Neuron (in vitro differentiated cells): Measurements from ENCODE around the gene GYS2.
"Not testable (repeated sequence)": the region's sequence is repeated elsewhere in the genome, so short reads cannot be mapped to it uniquely, and the experiment has no call there.

Experiments used
- H2AFZ ChIP-seq: one replicate; pipeline ENCODE4 v1.6.1; 2013; ENCODE audit warnings: low read depth, mild to moderate bottlenecking, inconsistent platforms, low read length, moderate library complexity
- H3K27me3 ChIP-seq: one replicate; pipeline ENCODE4 v1.6.1; 2013; ENCODE audit warnings: low read length; ENCODE audit not compliant: insufficient read depth
- H3K36me3 ChIP-seq: one replicate; pipeline ENCODE4 v1.6.1; 2013; ENCODE audit warnings: low read length; ENCODE audit not compliant: insufficient read depth
- H3K4me1 ChIP-seq: one replicate; pipeline ENCODE4 v1.6.1; 2013; ENCODE audit warnings: low read length; ENCODE audit not compliant: insufficient read depth
- H3K4me3 ChIP-seq: 2 replicates; pipeline ENCODE4 v1.5.1; 2013; ENCODE audit warnings: mild to moderate bottlenecking, low read length, moderate library complexity
- H3K9me3 ChIP-seq: one replicate; pipeline ENCODE4 v1.6.1; 2013; ENCODE audit warnings: low read length

The GYS2 gene

GRCh38 chr12:21585485-21585884 lies 19.2 kb downstream of the GYS2 start:
- Histone ChIP-seq H2AFZ (no peak overlapping the region), H3K36me3 (no peaks in the 10 kb centered on the region), H3K9me3 (peaks cover 2% of the 10 kb centered on the region), H3K27me3 (no peaks in the 10 kb centered on the region), H3K4me1 (no peaks in the 10 kb centered on the region), H3K4me3 (no peak overlapping the region)

- not testable (repeated sequence) for H3K4me1 ChIP-seq, H3K4me3 ChIP-seq, H3K36me3 ChIP-seq, H3K27me3 ChIP-seq, H2AFZ ChIP-seq, H3K9me3 ChIP-seq
These were observed 20.1 kb downstream of the GYS2 start for GRCh38 chr12:21584403-21585182.

GRCh38 chr12:21583587-21583986 lies 21.1 kb downstream of the GYS2 start:
- Histone ChIP-seq H3K4me3 (no peak overlapping the region), H3K4me1 (no peaks in the 10 kb centered on the region), H3K9me3 (no peaks in the 10 kb centered on the region), H3K27me3 (no peaks in the 10 kb centered on the region), H3K36me3 (no peaks in the 10 kb centered on the region), H2AFZ (no peak overlapping the region)

GRCh38 chr12:21580748-21581516 lies 23.7 kb downstream of the GYS2 start:
- Histone ChIP-seq H3K27me3 (no peaks in the 10 kb centered on the region), H3K4me1 (peaks cover 12% of the 10 kb centered on the region), H2AFZ (no peak overlapping the region), H3K36me3 (no peaks in the 10 kb centered on the region), H3K4me3 (no peak overlapping the region), H3K9me3 (no peaks in the 10 kb centered on the region)

- H3K9me3 ChIP-seq, result no peaks in the 10 kb centered on the region
- H3K4me1 ChIP-seq, result peaks cover 12% of the 10 kb centered on the region
- no peak overlapping the region for H2AFZ ChIP-seq
- no peak overlapping the region for H3K4me3 ChIP-seq
- H3K36me3 ChIP-seq, result no peaks in the 10 kb centered on the region
- no peaks in the 10 kb centered on the region for H3K27me3 ChIP-seq
These were observed 27.1 kb downstream of the GYS2 start for GRCh38 chr12:21577516-21577915.

GRCh38 chr12:21576431-21576830 lies 28.2 kb downstream of the GYS2 start:
- Histone ChIP-seq H3K4me3 (no peak overlapping the region), H2AFZ (no peak overlapping the region), H3K36me3 (no peaks in the 10 kb centered on the region), H3K27me3 (no peaks in the 10 kb centered on the region), H3K4me1 (peaks cover 12% of the 10 kb centered on the region), H3K9me3 (no peaks in the 10 kb centered on the region)

GRCh38 chr12:21573733-21574358 lies 30.8 kb downstream of the GYS2 start:
- Histone ChIP-seq H3K4me3 (no peak overlapping the region), H3K4me1 (peaks cover 12% of the 10 kb centered on the region)

GRCh38 chr12:21571046-21571445 lies 33.6 kb downstream of the GYS2 start:
- H2AFZ ChIP-seq, result no peak overlapping the region
- H3K9me3 ChIP-seq, result no peaks in the 10 kb centered on the region
- no peaks in the 10 kb centered on the region for H3K4me1 ChIP-seq
- no peak overlapping the region for H3K4me3 ChIP-seq
- H3K36me3 ChIP-seq, result no peaks in the 10 kb centered on the region
- H3K27me3 ChIP-seq, result no peaks in the 10 kb centered on the region

More at GRCh38 chr12:21573733-21574358, 30.8 kb downstream of the GYS2 start:
- Histone ChIP-seq H3K27me3 (no peaks in the 10 kb centered on the region), H3K9me3 (no peaks in the 10 kb centered on the region), H3K36me3 (no peaks in the 10 kb centered on the region), H2AFZ (no peak overlapping the region)

- Histone ChIP-seq H3K4me3 (no peak overlapping the region), H2AFZ (no peak overlapping the region), H3K9me3 (no peaks in the 10 kb centered on the region), H3K36me3 (no peaks in the 10 kb centered on the region), H3K4me1 (no peaks in the 10 kb centered on the region), H3K27me3 (no peaks in the 10 kb centered on the region)
These were observed 36.5 kb downstream of the GYS2 start for GRCh38 chr12:21568115-21568514.

- no peaks in the 10 kb centered on the region for H3K4me1 ChIP-seq
- no peaks in the 10 kb centered on the region for H3K27me3 ChIP-seq
- no peak overlapping the region for H2AFZ ChIP-seq
- no peaks in the 10 kb centered on the region for H3K36me3 ChIP-seq
- no peak overlapping the region for H3K4me3 ChIP-seq
- H3K9me3 ChIP-seq, result no peaks in the 10 kb centered on the region
These were observed 37.7 kb downstream of the GYS2 start for GRCh38 chr12:21566907-21567394.

- Histone ChIP-seq H2AFZ (no peak overlapping the region), H3K4me3 (no peak overlapping the region), H3K9me3 (no peaks in the 10 kb centered on the region), H3K36me3 (no peaks in the 10 kb centered on the region), H3K27me3 (no peaks in the 10 kb centered on the region), H3K4me1 (no peaks in the 10 kb centered on the region)
These were observed 38.3 kb downstream of the GYS2 start for GRCh38 chr12:21566223-21566906.

GRCh38 chr12:21562859-21563258 lies 41.8 kb downstream of the GYS2 start:
- H3K36me3 ChIP-seq, result no peaks in the 10 kb centered on the region
- H3K27me3 ChIP-seq, result no peaks in the 10 kb centered on the region
- no peak overlapping the region for H3K4me3 ChIP-seq
- no peak overlapping the region for H2AFZ ChIP-seq
- no peaks in the 10 kb centered on the region for H3K9me3 ChIP-seq
- H3K4me1 ChIP-seq, result no peaks in the 10 kb centered on the region

GRCh38 chr12:21561158-21561557 lies 43.5 kb downstream of the GYS2 start:
- H3K4me1 ChIP-seq, result no peaks in the 10 kb centered on the region
- H3K9me3 ChIP-seq, result no peaks in the 10 kb centered on the region
- H2AFZ ChIP-seq, result no peak overlapping the region
- H3K27me3 ChIP-seq, result no peaks in the 10 kb centered on the region
- no peaks in the 10 kb centered on the region for H3K36me3 ChIP-seq
- H3K4me3 ChIP-seq, result no peak overlapping the region
